WI38 (cell line): ENCODE measurements around the gene CDH15.

Source experiments
- H3K4me3 ChIP-seq: 2 replicates; pipeline ENCODE4 v1.5.1; 2011; ENCODE audit warnings: low read depth, mild to moderate bottlenecking, control low read depth, low read length
- CTCF ChIP-seq: IDR thresholded peaks from 2 replicates; pipeline ENCODE4 v1.5.1; 2012; ENCODE audit warnings: low read depth, mild to moderate bottlenecking, control low read depth, low read length

Gene CDH15, protein sequence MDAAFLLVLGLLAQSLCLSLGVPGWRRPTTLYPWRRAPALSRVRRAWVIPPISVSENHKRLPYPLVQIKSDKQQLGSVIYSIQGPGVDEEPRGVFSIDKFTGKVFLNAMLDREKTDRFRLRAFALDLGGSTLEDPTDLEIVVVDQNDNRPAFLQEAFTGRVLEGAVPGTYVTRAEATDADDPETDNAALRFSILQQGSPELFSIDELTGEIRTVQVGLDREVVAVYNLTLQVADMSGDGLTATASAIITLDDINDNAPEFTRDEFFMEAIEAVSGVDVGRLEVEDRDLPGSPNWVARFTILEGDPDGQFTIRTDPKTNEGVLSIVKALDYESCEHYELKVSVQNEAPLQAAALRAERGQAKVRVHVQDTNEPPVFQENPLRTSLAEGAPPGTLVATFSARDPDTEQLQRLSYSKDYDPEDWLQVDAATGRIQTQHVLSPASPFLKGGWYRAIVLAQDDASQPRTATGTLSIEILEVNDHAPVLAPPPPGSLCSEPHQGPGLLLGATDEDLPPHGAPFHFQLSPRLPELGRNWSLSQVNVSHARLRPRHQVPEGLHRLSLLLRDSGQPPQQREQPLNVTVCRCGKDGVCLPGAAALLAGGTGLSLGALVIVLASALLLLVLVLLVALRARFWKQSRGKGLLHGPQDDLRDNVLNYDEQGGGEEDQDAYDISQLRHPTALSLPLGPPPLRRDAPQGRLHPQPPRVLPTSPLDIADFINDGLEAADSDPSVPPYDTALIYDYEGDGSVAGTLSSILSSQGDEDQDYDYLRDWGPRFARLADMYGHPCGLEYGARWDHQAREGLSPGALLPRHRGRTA

DNA sequence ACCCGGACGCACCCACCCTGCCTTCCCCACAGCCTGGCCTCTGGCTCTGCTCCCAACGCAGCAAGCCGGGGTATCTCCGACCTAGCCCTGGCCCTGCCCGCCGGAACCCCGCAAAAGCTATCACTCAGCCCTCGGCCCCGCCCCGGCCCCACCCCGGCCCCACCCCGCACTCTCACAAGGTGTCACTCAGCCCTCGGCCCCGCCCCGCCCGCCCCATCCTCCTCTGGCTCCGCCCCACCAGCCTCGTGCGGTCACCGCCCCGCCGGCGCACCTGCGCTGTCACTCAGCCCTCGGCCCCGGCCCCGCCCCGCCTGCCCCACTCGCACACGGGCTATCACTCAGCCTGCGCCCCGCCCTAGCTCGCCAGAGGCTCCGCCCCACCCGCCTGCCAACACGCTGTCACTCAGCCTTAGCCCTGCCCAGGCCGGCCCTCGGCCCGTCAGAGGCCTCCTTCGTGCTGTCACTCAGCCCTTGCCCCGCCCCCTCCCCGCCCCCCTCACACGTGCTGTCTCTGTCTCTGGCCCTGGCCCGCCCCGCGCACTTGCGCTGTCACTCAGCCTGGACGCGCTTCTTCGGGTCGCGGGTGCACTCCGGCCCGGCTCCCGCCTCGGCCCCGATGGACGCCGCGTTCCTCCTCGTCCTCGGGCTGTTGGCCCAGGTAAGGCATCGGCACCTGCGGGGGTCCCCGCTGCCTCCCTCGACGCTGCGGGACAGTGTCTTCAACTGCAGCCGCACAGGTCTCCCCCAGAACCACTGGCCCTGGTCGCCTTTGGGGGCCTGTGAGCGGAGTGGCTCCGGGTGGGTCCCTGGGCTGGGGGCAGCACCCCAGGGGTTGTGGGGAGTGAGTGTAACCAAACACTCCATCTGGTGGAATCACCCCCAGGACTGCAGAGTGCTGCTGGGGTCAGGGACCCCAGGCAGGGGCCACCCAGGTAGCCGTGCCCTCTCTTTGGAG, at the start of gene CDH15:
Gene CDH15 (plus strand): TSS at position 533 of the 955 bp plus-strand sequence. CDS start 84 bp downstream, at position 617.
- no peak for TF ChIP-seq CTCF
- H3K4me3 ChIP-seq: no peak within 1 kb of the TSS

DNA sequence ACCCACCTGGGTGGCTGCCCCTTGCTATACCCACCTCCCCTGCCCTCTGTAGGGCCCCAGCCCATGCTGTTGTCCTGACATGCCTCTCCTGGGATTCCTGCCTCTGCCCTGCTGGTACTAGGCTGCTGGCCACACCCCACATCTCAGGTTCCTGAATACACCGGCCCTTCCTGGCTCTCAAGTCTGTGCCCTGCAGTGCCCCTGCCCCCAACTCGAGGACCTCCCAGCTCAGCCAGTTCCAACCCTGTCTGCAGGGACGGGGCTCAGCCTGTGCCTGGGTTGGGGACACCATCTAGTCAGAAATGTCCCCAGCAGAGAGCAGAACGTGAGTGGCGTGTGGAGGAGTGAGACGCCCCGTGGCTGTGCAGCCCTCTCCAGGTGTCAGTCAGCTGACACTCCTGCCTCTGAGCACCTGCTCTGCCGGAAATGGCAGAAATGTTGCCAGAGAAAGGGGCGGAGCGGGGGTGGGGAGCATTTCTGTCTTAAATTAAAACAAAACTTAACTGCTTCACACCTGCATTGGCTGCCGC, 49.2 kb upstream of the CDH15 start:
- no peak for TF ChIP-seq CTCF
- no peak overlapping the region for H3K4me3 ChIP-seq

GRCh38 chr16:89123001-89123830, 48.3 kb upstream of the CDH15 start:
- TF ChIP-seq CTCF: no peak
- H3K4me3 ChIP-seq: no peak overlapping the region

DNA sequence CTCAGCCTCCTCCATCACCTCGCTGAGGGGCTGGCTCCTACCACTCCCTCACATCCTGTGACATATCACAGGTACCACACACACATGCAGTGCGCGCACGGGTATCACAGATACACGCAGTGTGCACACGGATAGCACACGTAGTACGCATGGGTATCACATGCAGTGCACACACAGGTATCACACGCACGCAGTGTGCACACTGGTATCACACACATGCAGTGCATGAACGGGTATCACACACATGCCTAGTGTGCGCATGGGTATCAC, 47.8 kb upstream of the CDH15 start:
- no peak for TF ChIP-seq CTCF
- H3K4me3 ChIP-seq: no peak overlapping the region

- no peak for TF ChIP-seq CTCF
- H3K4me3 ChIP-seq: no peak overlapping the region
These were observed 42.2 kb upstream of the CDH15 start for GRCh38 chr16:89129378-89129777.

DNA sequence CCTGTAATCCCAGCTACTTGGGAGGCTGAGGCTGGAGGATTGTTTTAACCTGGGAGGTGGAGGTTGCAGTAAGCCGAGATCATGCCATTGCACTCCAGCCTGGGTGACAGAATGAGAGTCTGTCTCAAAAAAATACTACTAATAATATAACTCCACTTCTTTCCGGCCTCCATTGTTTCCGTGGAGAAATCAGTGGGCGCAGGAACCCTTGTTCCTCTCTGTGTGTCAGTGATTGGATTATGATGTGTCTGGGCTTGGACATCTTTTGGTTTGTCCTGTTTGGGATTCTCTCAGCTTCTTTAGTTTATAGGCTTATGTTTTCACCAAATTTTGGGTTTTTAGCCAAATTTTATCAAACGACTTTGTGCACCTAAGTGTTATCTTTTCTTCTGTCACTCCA, 41.1 kb upstream of the CDH15 start:
- TF ChIP-seq CTCF: no peak
- no peak overlapping the region for H3K4me3 ChIP-seq
